K562 (cell line): ENCODE measurements around the gene POLR2A. TPM values are rescaled to one million over a fixed set of nuclear protein-coding genes. Genes with fewer than 3 reads are reported as not detected.

Experiments used
- CBX5 ChIP-seq: IDR thresholded peaks from 2 replicates; pipeline ENCODE4 v1.6.1; 2014; ENCODE audit warnings: low read depth, borderline replicate concordance
- CCAR2 ChIP-seq: fragments of 200-400 bp; formaldehyde crosslinking; IDR thresholded peaks from 2 replicates; pipeline ENCODE4 v1.6.1; 2017; ENCODE audit warnings: mild to moderate bottlenecking, low read depth, low read length
- CREM ChIP-seq: IDR thresholded peaks from 2 replicates; pipeline ENCODE4 v1.6.1; 2014; ENCODE audit warnings: antibody characterized with exemption, low read depth
- FOXK2 ChIP-seq, 2 experiments: fragments of 450-650 bp; IDR thresholded peaks in 1 of 2; conservative IDR thresholded peaks in 1 of 2; 2 replicates each; pipeline ENCODE4 v1.6.1; 2016; ENCODE audit warnings: low read depth in 2 of 2, mild to moderate bottlenecking in 1 of 2
- MCM3 ChIP-seq: fragments of 450-650 bp; IDR thresholded peaks from 2 replicates; pipeline ENCODE4 v1.6.1; 2016
- MYBL2 ChIP-seq, 2 experiments: fragments of 450-650 bp in 1 of 2; sonication (generic) in 1 of 2; formaldehyde crosslinking in 1 of 2; IDR thresholded peaks; 2 replicates each; pipeline versions ENCODE4 v1.6.1 to v1.8.1; 2017 to 2022; ENCODE audit warnings: borderline replicate concordance in 1 of 2, inconsistent platforms in 1 of 2, low read depth in 1 of 2, mild to moderate bottlenecking in 1 of 2, missing genetic modification reagents in 1 of 2, moderate library complexity in 1 of 2
- TEAD4 ChIP-seq, 2 experiments: sonication (generic) in 1 of 2; formaldehyde crosslinking in 1 of 2; IDR thresholded peaks; 2 replicates each; pipeline versions ENCODE4 v1.6.1 to v1.8.0; 2012 to 2022; ENCODE audit warnings: borderline replicate concordance in 1 of 2, inconsistent platforms in 1 of 2, low read length in 1 of 2, mild to moderate bottlenecking in 1 of 2, missing genetic modification reagents in 1 of 2
- TFAM ChIP-seq: fragments of 250-450 bp; sonication (Bioruptor Pico); conservative IDR thresholded peaks from 2 replicates; pipeline ENCODE4 v1.5.0; 2021; ENCODE audit warnings: mild to moderate bottlenecking, moderate library complexity
- ZFX ChIP-seq: sonication (generic); formaldehyde crosslinking; IDR thresholded peaks from 2 replicates; pipeline ENCODE4 v1.8.0; 2022; ENCODE audit warnings: mild to moderate bottlenecking, missing genetic modification reagents, moderate library complexity
- ZNF253 ChIP-seq: fragments of 250-450 bp; sonication (Bioruptor Pico); conservative IDR thresholded peaks from 2 replicates; pipeline ENCODE4 v1.6.1; 2021; ENCODE audit warnings: mild to moderate bottlenecking
- ZNF282 ChIP-seq: sonication (generic); formaldehyde crosslinking; IDR thresholded peaks from 2 replicates; pipeline ENCODE4 v1.8.1; 2023; ENCODE audit warnings: missing genetic modification reagents
- ZNF436 ChIP-seq: fragments of 250-450, 450-650 bp; sonication (Bioruptor Pico); formaldehyde crosslinking; IDR thresholded peaks from 2 replicates; pipeline ENCODE4 v1.7.0; 2020; ENCODE audit warnings: mild to moderate bottlenecking
- polyA plus RNA-seq, 8 experiments: library from polyadenylated mRNA; depleted of rRNA in 4 of 8; stranded (reverse) in 5 of 8; unstranded in 3 of 8; fragments of >200 nt; fragmentation: Nextera tagmentation in 2 of 8; fragmentation: Illumina TruSeq in 1 of 8; extraction: Ambion mirVana in 2 of 8; extraction: Trizol in 1 of 8; gene quantifications; 2 replicates each; pipeline versions ENCODE4 v1.2.1 to v1.2.3, GENCODE V29; 2011 to 2014; ENCODE audit warnings: inconsistent platforms in 1 of 8, missing spikeins in 1 of 8
- total RNA-seq, 7 experiments: library from RNA; depleted of rRNA in 6 of 7; stranded (reverse); fragments of >200 nt in 6 of 7; fragmentation: Illumina TruSeq in 2 of 7; extraction: Trizol in 2 of 7; gene quantifications; 2 replicates each; pipeline versions ENCODE4 v1.2.1 to v1.2.3, GENCODE V29; 2011 to 2021; ENCODE audit warnings: low replicate concordance in 1 of 7
- TF ChIP-seq, protein P1 (sequence below): fragments of 250-450 bp; sonication (Bioruptor Pico); IDR thresholded peaks from 2 replicates; pipeline ENCODE4 v1.4.0; 2020; ENCODE audit warnings: borderline replicate concordance
- TF ChIP-seq, protein P2 (sequence below): fragments of 450-650 bp; IDR thresholded peaks from 2 replicates; pipeline ENCODE4 v1.6.1; 2016; ENCODE audit warnings: borderline replicate concordance
- TF ChIP-seq, protein P3 (sequence below): fragments of 450-650 bp; IDR thresholded peaks from 2 replicates; pipeline ENCODE4 v1.6.1; 2016
- TF ChIP-seq, protein P4 (sequence below): sonication (generic); formaldehyde crosslinking; IDR thresholded peaks from 2 replicates; pipeline ENCODE4 v1.8.0; 2023; ENCODE audit warnings: mild to moderate bottlenecking, missing genetic modification reagents

The POLR2A gene
- total and polyA plus RNA-seq, 9 of the 15 experiments (the other 6 are each of a cell fraction or from before 2014, with no cell fraction given) = 1.3 to 109 (median 12.4) TPM

DNA sequence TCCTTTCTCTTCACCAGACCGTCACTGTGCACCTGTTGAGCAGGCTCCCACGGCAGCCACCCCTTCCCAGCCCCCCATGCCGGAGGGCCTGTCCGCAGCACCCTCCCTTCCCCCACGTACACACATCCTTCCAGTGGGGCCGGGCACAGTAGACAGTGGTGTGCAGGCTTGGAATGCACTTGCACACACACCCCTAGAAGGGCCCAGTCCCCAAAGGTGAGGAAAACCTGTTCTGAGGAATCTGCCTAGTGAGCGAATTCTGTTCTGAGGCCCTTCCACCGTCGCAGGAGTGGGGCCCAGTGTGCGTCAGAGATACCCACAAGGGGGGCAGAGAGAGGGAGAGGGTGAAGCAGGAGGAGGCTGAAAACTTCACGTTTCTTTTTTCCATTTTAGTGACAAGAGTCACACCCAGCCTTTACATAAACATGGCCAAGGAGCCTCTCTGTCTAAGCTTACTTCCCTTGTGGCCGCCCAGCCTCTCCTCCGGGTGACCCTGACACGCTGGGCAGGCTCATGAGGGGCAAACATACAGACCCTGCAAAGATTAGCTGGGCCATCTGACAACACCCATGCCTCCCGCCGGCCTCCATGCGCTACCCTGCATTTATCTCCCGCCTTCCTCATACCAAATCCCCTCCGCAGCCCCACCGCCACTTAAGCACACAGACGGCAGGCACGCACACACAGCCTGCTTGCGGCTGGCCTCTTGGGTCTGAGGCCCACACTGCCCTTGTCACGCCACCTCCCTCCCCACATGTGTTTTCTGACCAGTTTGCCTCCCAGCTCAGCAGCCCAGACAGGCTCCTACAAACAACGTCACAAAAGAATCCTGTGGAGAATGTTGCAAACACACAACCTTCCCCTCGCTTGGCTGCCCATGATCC, 6.5 kb upstream of the POLR2A start (continued):
- TF ChIP-seq, protein P1, sequence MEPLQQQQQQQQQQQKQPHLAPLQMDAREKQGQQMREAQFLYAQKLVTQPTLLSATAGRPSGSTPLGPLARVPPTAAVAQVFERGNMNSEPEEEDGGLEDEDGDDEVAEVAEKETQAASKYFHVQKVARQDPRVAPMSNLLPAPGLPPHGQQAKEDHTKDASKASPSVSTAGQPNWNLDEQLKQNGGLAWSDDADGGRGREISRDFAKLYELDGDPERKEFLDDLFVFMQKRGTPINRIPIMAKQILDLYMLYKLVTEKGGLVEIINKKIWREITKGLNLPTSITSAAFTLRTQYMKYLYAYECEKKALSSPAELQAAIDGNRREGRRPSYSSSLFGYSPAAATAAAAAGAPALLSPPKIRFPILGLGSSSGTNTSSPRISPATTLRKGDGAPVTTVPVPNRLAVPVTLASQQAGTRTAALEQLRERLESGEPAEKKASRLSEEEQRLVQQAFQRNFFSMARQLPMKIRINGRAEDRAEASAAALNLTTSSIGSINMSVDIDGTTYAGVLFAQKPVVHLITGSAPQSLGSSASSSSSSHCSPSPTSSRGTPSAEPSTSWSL (CRISPR knock-in tag) = no peak
- TF ChIP-seq ZFX = peak; percentile 39; the same call in 1 of the 2 replicates
- TF ChIP-seq, protein P2, sequence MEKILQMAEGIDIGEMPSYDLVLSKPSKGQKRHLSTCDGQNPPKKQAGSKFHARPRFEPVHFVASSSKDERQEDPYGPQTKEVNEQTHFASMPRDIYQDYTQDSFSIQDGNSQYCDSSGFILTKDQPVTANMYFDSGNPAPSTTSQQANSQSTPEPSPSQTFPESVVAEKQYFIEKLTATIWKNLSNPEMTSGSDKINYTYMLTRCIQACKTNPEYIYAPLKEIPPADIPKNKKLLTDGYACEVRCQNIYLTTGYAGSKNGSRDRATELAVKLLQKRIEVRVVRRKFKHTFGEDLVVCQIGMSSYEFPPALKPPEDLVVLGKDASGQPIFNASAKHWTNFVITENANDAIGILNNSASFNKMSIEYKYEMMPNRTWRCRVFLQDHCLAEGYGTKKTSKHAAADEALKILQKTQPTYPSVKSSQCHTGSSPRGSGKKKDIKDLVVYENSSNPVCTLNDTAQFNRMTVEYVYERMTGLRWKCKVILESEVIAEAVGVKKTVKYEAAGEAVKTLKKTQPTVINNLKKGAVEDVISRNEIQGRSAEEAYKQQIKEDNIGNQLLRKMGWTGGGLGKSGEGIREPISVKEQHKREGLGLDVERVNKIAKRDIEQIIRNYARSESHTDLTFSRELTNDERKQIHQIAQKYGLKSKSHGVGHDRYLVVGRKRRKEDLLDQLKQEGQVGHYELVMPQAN = peak; percentile 27; the same call in 1 of the 2 replicates
- TF ChIP-seq, protein P3, sequence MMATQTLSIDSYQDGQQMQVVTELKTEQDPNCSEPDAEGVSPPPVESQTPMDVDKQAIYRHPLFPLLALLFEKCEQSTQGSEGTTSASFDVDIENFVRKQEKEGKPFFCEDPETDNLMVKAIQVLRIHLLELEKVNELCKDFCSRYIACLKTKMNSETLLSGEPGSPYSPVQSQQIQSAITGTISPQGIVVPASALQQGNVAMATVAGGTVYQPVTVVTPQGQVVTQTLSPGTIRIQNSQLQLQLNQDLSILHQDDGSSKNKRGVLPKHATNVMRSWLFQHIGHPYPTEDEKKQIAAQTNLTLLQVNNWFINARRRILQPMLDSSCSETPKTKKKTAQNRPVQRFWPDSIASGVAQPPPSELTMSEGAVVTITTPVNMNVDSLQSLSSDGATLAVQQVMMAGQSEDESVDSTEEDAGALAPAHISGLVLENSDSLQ = no peak
- TF ChIP-seq, protein P4, sequence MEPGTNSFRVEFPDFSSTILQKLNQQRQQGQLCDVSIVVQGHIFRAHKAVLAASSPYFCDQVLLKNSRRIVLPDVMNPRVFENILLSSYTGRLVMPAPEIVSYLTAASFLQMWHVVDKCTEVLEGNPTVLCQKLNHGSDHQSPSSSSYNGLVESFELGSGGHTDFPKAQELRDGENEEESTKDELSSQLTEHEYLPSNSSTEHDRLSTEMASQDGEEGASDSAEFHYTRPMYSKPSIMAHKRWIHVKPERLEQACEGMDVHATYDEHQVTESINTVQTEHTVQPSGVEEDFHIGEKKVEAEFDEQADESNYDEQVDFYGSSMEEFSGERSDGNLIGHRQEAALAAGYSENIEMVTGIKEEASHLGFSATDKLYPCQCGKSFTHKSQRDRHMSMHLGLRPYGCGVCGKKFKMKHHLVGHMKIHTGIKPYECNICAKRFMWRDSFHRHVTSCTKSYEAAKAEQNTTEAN = no peak
- TF ChIP-seq CREM = peak; percentile 33; the same call in 1 of the 2 replicates
- TF ChIP-seq FOXK2 (conservative IDR thresholded peaks at IDR 0.05 in 1 of 2, IDR thresholded peaks at IDR 0.05 in 1 of 2; ENCODE audit: low read depth in 2 of 2) = no peak
- no peak for TF ChIP-seq MCM3
- no peak for TF ChIP-seq CCAR2
- TF ChIP-seq MYBL2 (IDR thresholded peaks at IDR 0.05; ENCODE audit: low read depth) = no peak
- TF ChIP-seq MYBL2 (CRISPR knock-in tag; IDR thresholded peaks at IDR 0.05; ENCODE audit: borderline replicate concordance) = no peak
- no peak for TF ChIP-seq TEAD4 (IDR thresholded peaks at IDR 0.05; ENCODE audit: low read length)
- no peak for TF ChIP-seq TEAD4 (CRISPR knock-in tag; IDR thresholded peaks at IDR 0.05; ENCODE audit: borderline replicate concordance)
- no peak for TF ChIP-seq ZNF436
- no peak for TF ChIP-seq TFAM (CRISPR knock-in tag)
- no peak for TF ChIP-seq CBX5
- no peak for TF ChIP-seq ZNF282 (CRISPR knock-in tag)
- TF ChIP-seq ZNF253 (CRISPR knock-in tag) = no peak
